ENCODE measurements around the gene PORCN.

PORCN gene

GRCh38 chrX:48480142-48480541 lies 28.6 kb upstream of the PORCN start:
- Histone ChIP-seq H3K27ac (no peak overlapping the region), H3K36me3 (ENCODE audit: insufficient read depth, low read length) (peaks cover 21% of the 10 kb centered on the region; the same call in 1 of the 2 replicates), H3K4me3 (no peak overlapping the region), H3K9ac (ENCODE audit: insufficient read length) (no peak overlapping the region), H3K9me3 (ENCODE audit: low read depth, low read length) (no peaks in the 10 kb centered on the region)
- TF ChIP-seq EZH2 (IDR thresholded peaks at IDR 0.05) (no peak), FOXP2 (optimal IDR thresholded peaks at IDR 0.05; ENCODE audit: control extremely low read depth, extremely low read length, insufficient read depth) (no peak), POLR2AphosphoS5 (IDR thresholded peaks at IDR 0.05; ENCODE audit: borderline replicate concordance, low read depth, low read length) (no peak)
- DNase-seq (ENCODE audit: low read depth, low spot score) = no peak

- Histone ChIP-seq H3K27ac (no peak overlapping the region), H3K9ac (ENCODE audit: insufficient read length) (no peak overlapping the region), H3K9me3 (ENCODE audit: low read depth, low read length) (no peaks in the 10 kb centered on the region), H3K4me3 (no peak overlapping the region), H3K36me3 (ENCODE audit: insufficient read depth, low read length) (peaks cover 21% of the 10 kb centered on the region; the same call in 1 of the 2 replicates)
- no peak for DNase-seq (ENCODE audit: low read depth, low spot score)
- TF ChIP-seq FOXP2 (optimal IDR thresholded peaks at IDR 0.05; ENCODE audit: control extremely low read depth, extremely low read length, insufficient read depth) (no peak), EZH2 (IDR thresholded peaks at IDR 0.05) (no peak), POLR2AphosphoS5 (IDR thresholded peaks at IDR 0.05; ENCODE audit: borderline replicate concordance, low read depth, low read length) (no peak)
Observed at GRCh38 chrX:48480583-48480982, 28.2 kb upstream of the PORCN start.

- Histone ChIP-seq H3K27ac (no peak overlapping the region), H3K9ac (ENCODE audit: insufficient read length) (no peak overlapping the region), H3K4me3 (no peak overlapping the region), H3K9me3 (ENCODE audit: low read depth, low read length) (no peaks in the 10 kb centered on the region), H3K36me3 (ENCODE audit: insufficient read depth, low read length) (peaks cover 21% of the 10 kb centered on the region; the same call in 1 of the 2 replicates)
- TF ChIP-seq POLR2AphosphoS5 (IDR thresholded peaks at IDR 0.05; ENCODE audit: borderline replicate concordance, low read depth, low read length) = no peak
- no peak for TF ChIP-seq FOXP2 (optimal IDR thresholded peaks at IDR 0.05; ENCODE audit: control extremely low read depth, extremely low read length, insufficient read depth)
- no peak for TF ChIP-seq EZH2 (IDR thresholded peaks at IDR 0.05)
- DNase-seq (ENCODE audit: low read depth, low spot score) = no peak
Observed at GRCh38 chrX:48482526-48482925, 26.3 kb upstream of the PORCN start.

- TF ChIP-seq EZH2 (IDR thresholded peaks at IDR 0.05) (no peak), FOXP2 (optimal IDR thresholded peaks at IDR 0.05; ENCODE audit: control extremely low read depth, extremely low read length, insufficient read depth) (no peak), POLR2AphosphoS5 (IDR thresholded peaks at IDR 0.05; ENCODE audit: borderline replicate concordance, low read depth, low read length) (no peak; the same call in 1 of the 2 replicates)
- H3K9me3 ChIP-seq (ENCODE audit: low read depth, low read length) = no peaks in the 10 kb centered on the region
- H3K4me3 ChIP-seq = no peak overlapping the region
- no peak overlapping the region for H3K27ac ChIP-seq
- peaks cover 6% of the 10 kb centered on the region; the same call in 1 of the 2 replicates for H3K36me3 ChIP-seq (ENCODE audit: insufficient read depth, low read length)
- DNase-seq (ENCODE audit: low read depth, low spot score) = no peak
- no peak overlapping the region for H3K9ac ChIP-seq (ENCODE audit: insufficient read length)
Observed at GRCh38 chrX:48487362-48487798, 21.4 kb upstream of the PORCN start.

GRCh38 chrX:48488034-48488433 lies 20.8 kb upstream of the PORCN start:
- no peak overlapping the region for H3K4me3 ChIP-seq
- no peaks in the 10 kb centered on the region for H3K9me3 ChIP-seq (ENCODE audit: low read depth, low read length)
- H3K27ac ChIP-seq = no peak overlapping the region
- TF ChIP-seq FOXP2 (optimal IDR thresholded peaks at IDR 0.05; ENCODE audit: control extremely low read depth, extremely low read length, insufficient read depth) (no peak), EZH2 (IDR thresholded peaks at IDR 0.05) (no peak), POLR2AphosphoS5 (IDR thresholded peaks at IDR 0.05; ENCODE audit: borderline replicate concordance, low read depth, low read length) (no peak)
- DNase-seq (ENCODE audit: low read depth, low spot score) = no peak
- H3K9ac ChIP-seq (ENCODE audit: insufficient read length) = no peak overlapping the region
- H3K36me3 ChIP-seq (ENCODE audit: insufficient read depth, low read length) = peaks cover 3% of the 10 kb centered on the region; the same call in 1 of the 2 replicates

- H3K27ac ChIP-seq = no peak overlapping the region
- H3K36me3 ChIP-seq (ENCODE audit: insufficient read depth, low read length) = peaks cover 3% of the 10 kb centered on the region; the same call in 1 of the 2 replicates
- DNase-seq (ENCODE audit: low read depth, low spot score) = no peak
- H3K9ac ChIP-seq (ENCODE audit: insufficient read length) = no peak overlapping the region
- no peaks in the 10 kb centered on the region for H3K9me3 ChIP-seq (ENCODE audit: low read depth, low read length)
- TF ChIP-seq POLR2AphosphoS5 (IDR thresholded peaks at IDR 0.05; ENCODE audit: borderline replicate concordance, low read depth, low read length) (no peak), EZH2 (IDR thresholded peaks at IDR 0.05) (no peak), FOXP2 (optimal IDR thresholded peaks at IDR 0.05; ENCODE audit: control extremely low read depth, extremely low read length, insufficient read depth) (no peak)
- H3K4me3 ChIP-seq = no peak overlapping the region
Observed at GRCh38 chrX:48489296-48489695, 19.5 kb upstream of the PORCN start.

- Histone ChIP-seq H3K4me3 (no peak overlapping the region), H3K27ac (no peak overlapping the region), H3K9me3 (ENCODE audit: low read depth, low read length) (no peaks in the 10 kb centered on the region), H3K9ac (ENCODE audit: insufficient read length) (no peak overlapping the region), H3K36me3 (ENCODE audit: insufficient read depth, low read length) (no peaks in the 10 kb centered on the region; the same call in 1 of the 2 replicates)
- DNase-seq (ENCODE audit: low read depth, low spot score) = no peak
- TF ChIP-seq FOXP2 (optimal IDR thresholded peaks at IDR 0.05; ENCODE audit: control extremely low read depth, extremely low read length, insufficient read depth) (no peak), POLR2AphosphoS5 (IDR thresholded peaks at IDR 0.05; ENCODE audit: borderline replicate concordance, low read depth, low read length) (no peak), EZH2 (IDR thresholded peaks at IDR 0.05) (no peak)
Observed at GRCh38 chrX:48489892-48490291, 18.9 kb upstream of the PORCN start.

GRCh38 chrX:48490661-48491060 lies 18.1 kb upstream of the PORCN start:
- DNase-seq (ENCODE audit: low read depth, low spot score) = no peak
- H3K4me3 ChIP-seq = no peak overlapping the region
- H3K9ac ChIP-seq (ENCODE audit: insufficient read length) = no peak overlapping the region
- H3K9me3 ChIP-seq (ENCODE audit: low read depth, low read length) = no peaks in the 10 kb centered on the region
- H3K27ac ChIP-seq = no peak overlapping the region
- H3K36me3 ChIP-seq (ENCODE audit: insufficient read depth, low read length) = no peaks in the 10 kb centered on the region; the same call in 1 of the 2 replicates
- no peak for TF ChIP-seq POLR2AphosphoS5 (IDR thresholded peaks at IDR 0.05; ENCODE audit: borderline replicate concordance, low read depth, low read length)
- no peak for TF ChIP-seq EZH2 (IDR thresholded peaks at IDR 0.05)
- no peak for TF ChIP-seq FOXP2 (optimal IDR thresholded peaks at IDR 0.05; ENCODE audit: control extremely low read depth, extremely low read length, insufficient read depth)

- TF ChIP-seq FOXP2 (optimal IDR thresholded peaks at IDR 0.05; ENCODE audit: control extremely low read depth, extremely low read length, insufficient read depth) (no peak), EZH2 (IDR thresholded peaks at IDR 0.05) (no peak), POLR2AphosphoS5 (IDR thresholded peaks at IDR 0.05; ENCODE audit: borderline replicate concordance, low read depth, low read length) (no peak)
- Histone ChIP-seq H3K36me3 (ENCODE audit: insufficient read depth, low read length) (no peaks in the 10 kb centered on the region; the same call in 1 of the 2 replicates), H3K9ac (ENCODE audit: insufficient read length) (no peak overlapping the region), H3K4me3 (no peak overlapping the region), H3K27ac (no peak overlapping the region), H3K9me3 (ENCODE audit: low read depth, low read length) (no peaks in the 10 kb centered on the region)
- DNase-seq (ENCODE audit: low read depth, low spot score) = no peak
Observed at GRCh38 chrX:48491809-48492208, 17.0 kb upstream of the PORCN start.
